ENCODE data around the gene ZNF511. TPM values are rescaled to one million over a fixed set of nuclear protein-coding genes. Genes with fewer than 3 reads are reported as not detected.

ZNF511 gene
- total and polyA plus RNA-seq, 2 of the 4 experiments (the other 2 are of a cell fraction), result 13.6 to 32.6 TPM

GRCh38 chr10:133355266-133355665 lies 46.6 kb downstream of the ZNF511 start:
- H3K4ac ChIP-seq (ENCODE audit: low read depth, low read length), result no peak overlapping the region
- H3K27ac ChIP-seq (ENCODE audit: insufficient read depth, low read length), result no peak overlapping the region
- H2AK5ac ChIP-seq (ENCODE audit: low read depth, low read length), result no peak overlapping the region
- peaks cover 8 to 13% of the 10 kb centered on the region in 2 experiments; a peak in 2 of 4 replicates for H3K79me1 ChIP-seq (ENCODE audit: low read depth in 1 of 2, low read length in 2 of 2)
- intact Hi-C loops (cut with micrococcal nuclease), result no loop called here
- H2BK120ac ChIP-seq (ENCODE audit: low read depth, low read length), result no peak overlapping the region
- no peak overlapping the region for H2BK5ac ChIP-seq (ENCODE audit: low read depth, low read length, poor library complexity, severe bottlenecking)
- H3K9me3 ChIP-seq (ENCODE audit: control insufficient read depth, insufficient read depth, low read length), result no peaks in the 10 kb centered on the region
- TF ChIP-seq MXI1 (IDR thresholded peaks at IDR 0.05; ENCODE audit: borderline replicate concordance, low read depth, low read length) (no peak), MAZ (IDR thresholded peaks at IDR 0.05; ENCODE audit: borderline replicate concordance, low read depth, low read length) (no peak), SMC3 (IDR thresholded peaks at IDR 0.05; ENCODE audit: low read depth, low read length) (no peak), MAFK (IDR thresholded peaks at IDR 0.05; ENCODE audit: low read depth, low read length) (no peak), CHD1 (IDR thresholded peaks at IDR 0.05; ENCODE audit: low read depth, low read length) (no peak), RFX5 (IDR thresholded peaks at IDR 0.05; ENCODE audit: low read depth, low read length) (no peak), RAD21 (IDR thresholded peaks at IDR 0.05; ENCODE audit: low read length) (no peak), ELK1 (IDR thresholded peaks at IDR 0.05; ENCODE audit: borderline replicate concordance, low read depth, low read length) (no peak), CEBPB (IDR thresholded peaks at IDR 0.05; ENCODE audit: low read depth, low read length) (no peak), FOS (IDR thresholded peaks at IDR 0.05; ENCODE audit: low read depth, low read length) (no peak), CTCF (conservative IDR thresholded peaks at IDR 0.05; ENCODE audit: low read depth, low read length) (no peak), USF2 (IDR thresholded peaks at IDR 0.05; ENCODE audit: low read depth, low read length) (no peak), BHLHE40 (IDR thresholded peaks at IDR 0.05; ENCODE audit: low read depth, low read length) (no peak), POLR2A (IDR thresholded peaks at IDR 0.05; ENCODE audit: low read depth, low read length) (no peak)
- POLR2A ChIA-PET (ENCODE audit: unreplicated experiment), result no interaction called here
- H3K4me2 ChIP-seq (ENCODE audit: low read depth, low read length), result no peak overlapping the region
- H3K9me1 ChIP-seq (ENCODE audit: insufficient read depth, low read length), result no peaks in the 10 kb centered on the region
- WGBS, 2 experiments (ENCODE audit: extremely low coverage in 2 of 2, insufficient read length in 1 of 2), result 80% methylated on average over 1 of the region's 6 CpGs; no CpG with 5 or more reads in 1 of the 2 experiments
- peaks cover 5% of the 10 kb centered on the region; the same call in 1 of the 2 replicates for H3K36me3 ChIP-seq (ENCODE audit: control insufficient read depth, insufficient read depth, low read length)
- no peak overlapping the region for H2AFZ ChIP-seq (replicated peaks; ENCODE audit: low read length, poor library complexity)
- DNase-seq (no peak), ATAC-seq (ENCODE audit: low read depth) (no peak)
- CTCF ChIA-PET, result no interaction called here
- no peaks in the 10 kb centered on the region for H3K27me3 ChIP-seq (ENCODE audit: control insufficient read depth, insufficient read depth, low read length)
- H3K56ac ChIP-seq (ENCODE audit: extremely low read depth, insufficient read depth, low read length), result no peak overlapping the region
- H2BK15ac ChIP-seq (ENCODE audit: low read depth, low read length), result no peak overlapping the region
- no peak overlapping the region for H4K91ac ChIP-seq (ENCODE audit: insufficient read depth, low read depth, low read length)
- BruUV-seq (replicated peaks), result no TSS peak
- no peak overlapping the region for H3K14ac ChIP-seq (replicated peaks; ENCODE audit: low read depth, low read length)
- in situ Hi-C loops (cut with MboI; ENCODE audit: low sequenced_read_pairs), result no loop called here
- H2AK9ac ChIP-seq (replicated peaks; ENCODE audit: low read depth, low read length, poor library complexity), result no peak overlapping the region
- H3K23ac ChIP-seq (ENCODE audit: low read depth, low read length), result no peak overlapping the region
- no peak overlapping the region for H4K8ac ChIP-seq (ENCODE audit: low read depth in 2 of 2, low read length in 2 of 2)
- H2BK20ac ChIP-seq (ENCODE audit: low read depth, low read length), result no peak overlapping the region
- H3K4me1 ChIP-seq (ENCODE audit: control insufficient read depth, insufficient read depth, low read length), result peaks cover 6% of the 10 kb centered on the region; the same call in 1 of the 2 replicates
- H4K20me1 ChIP-seq (ENCODE audit: insufficient read depth, low read length), result peaks cover 3% of the 10 kb centered on the region
- no peak overlapping the region for H3K4me3 ChIP-seq (ENCODE audit: insufficient read depth, low read depth, low read length)
- dilution Hi-C loops (cut with HindIII; ENCODE audit: low sequenced_read_pairs, unreplicated experiment), result no loop called here
- H3K9ac ChIP-seq (ENCODE audit: low read depth, low read length), result no peak overlapping the region
- H3K18ac ChIP-seq (ENCODE audit: low read depth, low read length), result no peak overlapping the region
- no peak overlapping the region for H4K5ac ChIP-seq (ENCODE audit: low read depth, low read length)
